GM19468 (cell line): ENCODE results near the gene BBIP1.

Experiments
- ATAC-seq: cut with Tn5 transposase; IDR thresholded peaks from one replicate; pipeline ENCODE4 v1.9.1; 2021; ENCODE audit warnings: mild to moderate bottlenecking, moderate library complexity, moderate number of reproducible peaks; ENCODE audit not compliant: unreplicated experiment; ENCODE audit errors: extremely low read depth

The BBIP1 gene

GRCh38 chr10:110850099-110850498 lies 68.9 kb downstream of the BBIP1 start:
- no peak for ATAC-seq
